ENCODE measurements around the gene CALY. TPM values are rescaled to one million over a fixed set of nuclear protein-coding genes. Genes with fewer than 3 reads are reported as not detected.

Gene CALY
- total RNA-seq, 1 experiment from 2014 or later: 1.7 TPM

- DNase-seq (ENCODE audit: low read depth): peak; percentile 92
Observed at GRCh38 chr10:133292919-133293809, 43.5 kb downstream of the CALY start.

GRCh38 chr10:133289761-133290160 is 46.9 kb downstream of the CALY start:
- DNase-seq (ENCODE audit: low read depth): no peak

- no peak for DNase-seq (ENCODE audit: low read depth)
Observed at GRCh38 chr10:133287832-133288500, 48.7 kb downstream of the CALY start.

- no peak for DNase-seq (ENCODE audit: low read depth)
Observed at GRCh38 chr10:133286366-133286765, 50.3 kb downstream of the CALY start.

- no peak for DNase-seq (ENCODE audit: low read depth)
Observed at GRCh38 chr10:133285217-133285616, 51.5 kb downstream of the CALY start.

- no peak for DNase-seq (ENCODE audit: low read depth)
Observed at GRCh38 chr10:133283931-133284330, 52.8 kb downstream of the CALY start.

- DNase-seq (ENCODE audit: low read depth): no peak
Observed at GRCh38 chr10:133282846-133283390, 53.8 kb downstream of the CALY start.

- no peak for DNase-seq (ENCODE audit: low read depth)
Observed at GRCh38 chr10:133281628-133282372, 54.9 kb downstream of the CALY start.

GRCh38 chr10:133281084-133281483 is 55.6 kb downstream of the CALY start:
- no peak for DNase-seq (ENCODE audit: low read depth)

GRCh38 chr10:133280391-133281059 is 56.2 kb downstream of the CALY start:
- DNase-seq (ENCODE audit: low read depth): no peak

- no peak for DNase-seq (ENCODE audit: low read depth)
Observed at GRCh38 chr10:133279326-133280226, 57.1 kb downstream of the CALY start.

- DNase-seq (ENCODE audit: low read depth): peak; percentile 91
Observed at GRCh38 chr10:133278577-133279265, 58.0 kb downstream of the CALY start.

GRCh38 chr10:133277993-133278576 is 58.6 kb downstream of the CALY start:
- no peak for DNase-seq (ENCODE audit: low read depth)

- DNase-seq (ENCODE audit: low read depth): no peak
Observed at GRCh38 chr10:133277277-133277992, 59.3 kb downstream of the CALY start.

GRCh38 chr10:133276435-133277201 is 60.1 kb downstream of the CALY start, which contains the start of gene ADAM8:
Gene ADAM8 (minus strand): TSS chr10:133276868. CDS start chr10:133276817, 51 bp downstream.
- DNase-seq (ENCODE audit: low read depth): no peak

GRCh38 chr10:133276100-133276434 is 60.6 kb downstream of the CALY start:
- DNase-seq (ENCODE audit: low read depth): no peak

GRCh38 chr10:133275684-133276092 is 61.0 kb downstream of the CALY start:
- DNase-seq (ENCODE audit: low read depth): no peak
